ENCODE data around the gene HOXA3. TPM values are rescaled to one million over a fixed set of nuclear protein-coding genes. Genes with fewer than 3 reads are reported as not detected.

HOXA3 gene
- total RNA-seq, 1 experiment from 2014 or later: 22.6 TPM

DNA sequence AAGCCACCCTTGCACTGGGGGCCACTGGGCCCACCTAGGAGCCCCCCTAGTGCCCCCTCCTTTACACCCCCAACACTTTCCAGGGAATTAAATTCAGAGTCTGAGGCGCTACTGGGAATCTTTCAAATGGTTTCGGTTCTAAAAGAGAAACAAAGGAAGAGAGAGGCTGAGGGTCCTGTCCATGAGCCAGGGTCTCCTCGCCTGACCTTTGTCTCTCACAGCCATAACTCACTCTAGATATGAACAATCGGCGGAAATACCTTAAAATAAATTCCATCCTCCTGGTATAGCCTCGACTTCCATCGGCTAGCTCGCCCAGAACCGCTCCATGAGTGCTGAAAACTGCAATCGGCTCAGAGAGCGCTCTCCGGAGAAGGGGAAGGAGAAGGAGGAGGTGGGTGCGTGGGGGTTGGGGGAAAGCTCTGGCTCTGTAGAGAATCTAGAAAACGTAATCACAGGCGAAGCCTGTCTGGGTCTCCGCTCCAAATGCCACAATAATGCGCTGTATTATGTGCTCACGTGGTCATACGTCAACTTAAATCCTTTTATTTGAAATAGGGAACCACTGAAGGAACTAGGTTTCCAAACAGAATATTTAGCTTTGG lies 34.4 kb downstream of the HOXA3 start:
- H3K27me3 Mint-ChIP-seq (ENCODE audit: insufficient read depth, unreplicated experiment): no peaks in the 10 kb centered on the region

DNA sequence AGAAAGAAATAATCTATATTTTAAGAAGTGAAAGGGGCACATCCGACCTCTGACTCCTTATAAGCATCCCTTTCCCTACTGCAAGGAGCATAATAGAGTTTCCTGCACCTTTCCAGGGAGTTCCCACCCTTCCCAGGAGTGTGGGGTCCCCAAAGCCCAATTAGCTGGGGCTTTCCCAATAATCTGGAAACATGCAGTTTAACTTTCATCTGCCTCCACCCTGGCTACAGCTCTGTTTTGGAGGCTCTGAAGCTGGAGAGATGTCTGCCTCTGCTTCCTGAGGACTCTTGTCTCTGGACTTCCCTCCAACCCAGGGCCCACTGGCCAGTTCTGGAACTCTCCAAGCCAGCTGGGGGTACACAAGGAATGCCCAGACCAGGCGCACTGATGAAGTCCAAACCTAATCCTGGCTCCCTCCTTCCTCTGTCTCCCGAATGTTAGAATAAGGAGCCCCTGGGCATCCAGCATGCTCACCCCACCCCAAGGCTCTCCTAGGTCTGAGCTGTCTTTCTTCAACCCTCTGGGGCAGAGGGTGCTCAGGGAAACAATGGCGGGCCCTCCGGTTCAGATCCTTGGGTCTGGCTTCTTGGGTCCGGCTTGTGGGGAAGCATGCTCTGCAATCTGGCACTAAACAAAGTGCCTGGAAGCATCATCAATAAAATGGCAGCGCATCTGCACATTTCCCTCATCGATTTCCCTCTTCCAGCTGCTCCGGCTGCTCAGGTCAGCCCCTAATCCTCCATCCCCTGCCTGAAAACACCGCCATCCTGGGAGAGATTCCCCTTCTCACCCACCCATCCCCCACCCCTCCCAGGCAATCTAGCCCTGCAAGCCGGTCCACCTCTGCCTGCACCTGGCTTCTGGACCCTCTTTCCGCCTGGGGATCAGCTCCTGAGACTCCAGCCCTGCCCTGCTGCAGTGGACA lies 35.2 kb downstream of the HOXA3 start:
- H3K36me3 ChIP-seq (ENCODE audit: control insufficient read depth, insufficient read depth, low read length): no peaks in the 10 kb centered on the region
- no peak overlapping the region for H3K4me3 ChIP-seq (ENCODE audit: low read depth, low read length)
- Mint-ChIP-seq H3K4me3 (ENCODE audit: unreplicated experiment) (peak overlapping the region; percentile 59), H3K4me1 (ENCODE audit: low read depth, unreplicated experiment) (peaks cover 34% of the 10 kb centered on the region), H3K36me3 (ENCODE audit: insufficient read depth, unreplicated experiment) (peaks cover 33% of the 10 kb centered on the region), H3K27ac (ENCODE audit: unreplicated experiment) (no peak overlapping the region), H3K27me3 (ENCODE audit: insufficient read depth, unreplicated experiment) (no peaks in the 10 kb centered on the region), H3K9me3 (ENCODE audit: unreplicated experiment) (no peaks in the 10 kb centered on the region)
- peaks cover 52% of the 10 kb centered on the region for H3K4me1 ChIP-seq
- intact Hi-C loops (cut with micrococcal nuclease; ENCODE audit: unreplicated experiment): no loop called here
- ChIA-PET CTCF (no interaction called here), POLR2A (interaction anchor here (0.6 kb wide), 1 partner anchor 39 kb away, joined by 3 read pairs; the partner anchor contains the start of gene HOXA7)
- DNase-seq: no peak
- H3K27me3 ChIP-seq (replicated peaks; ENCODE audit: control insufficient read depth, insufficient read depth, low read length): no peaks in the 10 kb centered on the region
- H3K9me3 ChIP-seq: no peaks in the 10 kb centered on the region
- TF ChIP-seq, protein P1, sequence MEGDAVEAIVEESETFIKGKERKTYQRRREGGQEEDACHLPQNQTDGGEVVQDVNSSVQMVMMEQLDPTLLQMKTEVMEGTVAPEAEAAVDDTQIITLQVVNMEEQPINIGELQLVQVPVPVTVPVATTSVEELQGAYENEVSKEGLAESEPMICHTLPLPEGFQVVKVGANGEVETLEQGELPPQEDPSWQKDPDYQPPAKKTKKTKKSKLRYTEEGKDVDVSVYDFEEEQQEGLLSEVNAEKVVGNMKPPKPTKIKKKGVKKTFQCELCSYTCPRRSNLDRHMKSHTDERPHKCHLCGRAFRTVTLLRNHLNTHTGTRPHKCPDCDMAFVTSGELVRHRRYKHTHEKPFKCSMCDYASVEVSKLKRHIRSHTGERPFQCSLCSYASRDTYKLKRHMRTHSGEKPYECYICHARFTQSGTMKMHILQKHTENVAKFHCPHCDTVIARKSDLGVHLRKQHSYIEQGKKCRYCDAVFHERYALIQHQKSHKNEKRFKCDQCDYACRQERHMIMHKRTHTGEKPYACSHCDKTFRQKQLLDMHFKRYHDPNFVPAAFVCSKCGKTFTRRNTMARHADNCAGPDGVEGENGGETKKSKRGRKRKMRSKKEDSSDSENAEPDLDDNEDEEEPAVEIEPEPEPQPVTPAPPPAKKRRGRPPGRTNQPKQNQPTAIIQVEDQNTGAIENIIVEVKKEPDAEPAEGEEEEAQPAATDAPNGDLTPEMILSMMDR (IDR thresholded peaks at IDR 0.05; ENCODE audit: insufficient read depth in 1 of 2, low read depth in 1 of 2, low read length in 1 of 2, severe bottlenecking in 1 of 2, unreplicated experiment in 1 of 2): no peak
- BruUV-seq (replicated peaks): no TSS peak

More for the DNA sequence above, 34.4 kb downstream of the HOXA3 start:
- Histone ChIP-seq H3K4me3 (ENCODE audit: low read depth, low read length) (no peak overlapping the region), H3K36me3 (ENCODE audit: control insufficient read depth, insufficient read depth, low read length) (no peaks in the 10 kb centered on the region), H3K9me3 (no peaks in the 10 kb centered on the region), H3K27me3 (replicated peaks; ENCODE audit: control insufficient read depth, insufficient read depth, low read length) (no peaks in the 10 kb centered on the region), H3K4me1 (peaks cover 48% of the 10 kb centered on the region)
- TF ChIP-seq, protein P1 (IDR thresholded peaks at IDR 0.05; ENCODE audit: insufficient read depth in 1 of 2, low read depth in 1 of 2, low read length in 1 of 2, severe bottlenecking in 1 of 2, unreplicated experiment in 1 of 2): no peak
- Mint-ChIP-seq H3K4me1 (ENCODE audit: low read depth, unreplicated experiment) (peaks cover 34% of the 10 kb centered on the region), H3K36me3 (ENCODE audit: insufficient read depth, unreplicated experiment) (peaks cover 39% of the 10 kb centered on the region), H3K4me3 (ENCODE audit: unreplicated experiment) (peak overlapping the region; percentile 59), H3K9me3 (ENCODE audit: unreplicated experiment) (no peaks in the 10 kb centered on the region), H3K27ac (ENCODE audit: unreplicated experiment) (no peak overlapping the region)
- BruUV-seq (replicated peaks): no TSS peak
- CTCF ChIA-PET: no interaction called here
- intact Hi-C loops (cut with micrococcal nuclease; ENCODE audit: unreplicated experiment): no loop called here
- POLR2A ChIA-PET: no interaction called here
- no peak for DNase-seq
